ENCODE measurements around the gene FOXP3. TPM values are rescaled to one million over a fixed set of nuclear protein-coding genes. Genes with fewer than 3 reads are reported as not detected.

Gene FOXP3
- total and polyA plus RNA-seq, 2 donors from 2014 or later = 0.45 to 2.0 TPM

- no peak for TF ChIP-seq CTCF (IDR thresholded peaks at IDR 0.05; ENCODE audit: borderline replicate concordance, extremely low read depth, insufficient read depth)
- intact Hi-C loops (cut with DNase I) = no loop called here
- no peak for FAIRE-seq
These were observed 44.4 kb downstream of the FOXP3 start for GRCh38 chrX:49220100-49220499.

GRCh38 chrX:49214996-49215526, 49.4 kb downstream of the FOXP3 start:
- DNase-seq = no peak
- Histone ChIP-seq H3K27me3 (ENCODE audit: control insufficient read depth, insufficient read depth, low read length) (no peaks in the 10 kb centered on the region), H3K4me1 (ENCODE audit: control insufficient read depth in 2 of 3, insufficient read depth in 2 of 3, low read depth in 1 of 3, low read length in 3 of 3) (no peaks in the 10 kb centered on the region), H3K9me3 (ENCODE audit: control insufficient read depth in 2 of 3, insufficient read depth in 1 of 3, low read length in 3 of 3) (no peaks in the 10 kb centered on the region), H3K4me3 (ENCODE audit: low read length in 3 of 3) (no peak overlapping the region), H3K36me3 (ENCODE audit: control insufficient read depth in 2 of 3, insufficient read depth in 3 of 3, low read length in 3 of 3) (no peaks in the 10 kb centered on the region), H3K9ac (ENCODE audit: low read length in 3 of 3) (no peak overlapping the region), H3K27ac (ENCODE audit: low read depth in 2 of 2, low read length in 2 of 2) (no peak overlapping the region)
- no peak for TF ChIP-seq CTCF (IDR thresholded peaks at IDR 0.05; ENCODE audit: borderline replicate concordance, extremely low read depth, insufficient read depth)
- intact Hi-C loops (cut with DNase I) = no loop called here
- FAIRE-seq = no peak

More at GRCh38 chrX:49220100-49220499, 44.4 kb downstream of the FOXP3 start:
- Histone ChIP-seq H3K36me3 (ENCODE audit: control insufficient read depth in 2 of 3, insufficient read depth in 3 of 3, low read length in 3 of 3) (no peaks in the 10 kb centered on the region), H3K4me3 (ENCODE audit: low read length in 3 of 3) (no peak overlapping the region), H3K27me3 (ENCODE audit: control insufficient read depth, insufficient read depth, low read length) (no peaks in the 10 kb centered on the region), H3K27ac (ENCODE audit: low read depth in 2 of 2, low read length in 2 of 2) (no peak overlapping the region), H3K9me3 (ENCODE audit: control insufficient read depth in 2 of 3, insufficient read depth in 1 of 3, low read length in 3 of 3) (no peaks in the 10 kb centered on the region), H3K4me1 (ENCODE audit: control insufficient read depth in 2 of 3, insufficient read depth in 2 of 3, low read depth in 1 of 3, low read length in 3 of 3) (no peaks in the 10 kb centered on the region), H3K9ac (ENCODE audit: low read length in 3 of 3) (no peak overlapping the region)
- DNase-seq = no peak

- FAIRE-seq = no peak
- H3K36me3 ChIP-seq (ENCODE audit: control insufficient read depth in 2 of 3, insufficient read depth in 3 of 3, low read length in 3 of 3) = no peaks in the 10 kb centered on the region
- no peaks in the 10 kb centered on the region for H3K27me3 ChIP-seq (ENCODE audit: control insufficient read depth, insufficient read depth, low read length)
- no peak for DNase-seq
- no peaks in the 10 kb centered on the region for H3K9me3 ChIP-seq (ENCODE audit: control insufficient read depth in 2 of 3, insufficient read depth in 1 of 3, low read length in 3 of 3)
- no peaks in the 10 kb centered on the region for H3K4me1 ChIP-seq (ENCODE audit: control insufficient read depth in 2 of 3, insufficient read depth in 2 of 3, low read depth in 1 of 3, low read length in 3 of 3)
- no peak overlapping the region for H3K27ac ChIP-seq (ENCODE audit: low read depth in 2 of 2, low read length in 2 of 2)
- no peak for TF ChIP-seq CTCF (IDR thresholded peaks at IDR 0.05; ENCODE audit: borderline replicate concordance, extremely low read depth, insufficient read depth)
- H3K9ac ChIP-seq (ENCODE audit: low read length in 3 of 3) = no peak overlapping the region
- H3K4me3 ChIP-seq (ENCODE audit: low read length in 3 of 3) = no peak overlapping the region
- intact Hi-C loops (cut with DNase I) = no loop called here
These were observed 50.1 kb downstream of the FOXP3 start for GRCh38 chrX:49214416-49214815.

GRCh38 chrX:49212861-49213260, 51.6 kb downstream of the FOXP3 start:
- Histone ChIP-seq H3K4me1 (ENCODE audit: control insufficient read depth in 2 of 3, insufficient read depth in 2 of 3, low read depth in 1 of 3, low read length in 3 of 3) (no peaks in the 10 kb centered on the region), H3K9ac (ENCODE audit: low read length in 3 of 3) (no peak overlapping the region), H3K9me3 (ENCODE audit: control insufficient read depth in 2 of 3, insufficient read depth in 1 of 3, low read length in 3 of 3) (no peaks in the 10 kb centered on the region), H3K27me3 (ENCODE audit: control insufficient read depth, insufficient read depth, low read length) (no peaks in the 10 kb centered on the region), H3K36me3 (ENCODE audit: control insufficient read depth in 2 of 3, insufficient read depth in 3 of 3, low read length in 3 of 3) (no peaks in the 10 kb centered on the region), H3K27ac (ENCODE audit: low read depth in 2 of 2, low read length in 2 of 2) (no peak overlapping the region), H3K4me3 (ENCODE audit: low read length in 3 of 3) (no peak overlapping the region)
- TF ChIP-seq CTCF (IDR thresholded peaks at IDR 0.05; ENCODE audit: borderline replicate concordance, extremely low read depth, insufficient read depth) = no peak
- intact Hi-C loops (cut with DNase I) = no loop called here
- DNase-seq (no peak), FAIRE-seq (no peak)
